DMS79 treated with DMSO at 0.1 percent for 48 hours (cell line): ENCODE data around the gene PSPH.
"Not testable (repeated sequence)": the region's sequence is repeated elsewhere in the genome, so short reads cannot be mapped to it uniquely, and the experiment has no call there.

Source experiments
- DNase-seq: peaks from one replicate; lab custom pipeline; 2025; lab: John Stamatoyannopoulos, UW

Gene PSPH

GRCh38 chr7:56062382-56062781, 11.1 kb upstream of the PSPH start:
- DNase-seq: no peak

GRCh38 chr7:56053993-56054392, 2.7 kb upstream of the PSPH start:
- no peak for DNase-seq

GRCh38 chr7:56053379-56053778, 2.1 kb upstream of the PSPH start:
- no peak for DNase-seq

GRCh38 chr7:56051053-56051338, 248 bp downstream of the PSPH start:
- no peak for DNase-seq

- peak; percentile 36 for DNase-seq
Observed at GRCh38 chr7:56048763-56049162, 2.5 kb downstream of the PSPH start.

- no peak for DNase-seq
Observed at GRCh38 chr7:56048245-56048644, 3.0 kb downstream of the PSPH start.

- DNase-seq: not testable (repeated sequence)
Observed at GRCh38 chr7:56047446-56048116, 3.7 kb downstream of the PSPH start.

GRCh38 chr7:56046721-56047445, 4.4 kb downstream of the PSPH start:
- no peak for DNase-seq

GRCh38 chr7:56045758-56046157, 5.5 kb downstream of the PSPH start:
- DNase-seq: not testable (repeated sequence)

- no peak for DNase-seq
Observed at GRCh38 chr7:56040730-56041129, 10.5 kb downstream of the PSPH start.

- DNase-seq: peak; percentile 87
Observed at GRCh38 chr7:56033671-56034432, 17.4 kb downstream of the PSPH start.

- not testable (repeated sequence) for DNase-seq
Observed at GRCh38 chr7:56032578-56032977, 18.7 kb downstream of the PSPH start.

GRCh38 chr7:56031556-56031955, 19.7 kb downstream of the PSPH start:
- not testable (repeated sequence) for DNase-seq

- DNase-seq: no peak
Observed at GRCh38 chr7:56030340-56030739, 20.9 kb downstream of the PSPH start.

GRCh38 chr7:56028942-56029630, 22.2 kb downstream of the PSPH start:
- DNase-seq: no peak

- DNase-seq: peak; percentile 85
Observed at GRCh38 chr7:56026538-56026937, 24.7 kb downstream of the PSPH start.

- no peak for DNase-seq
Observed at GRCh38 chr7:56023500-56023899, 27.7 kb downstream of the PSPH start.

GRCh38 chr7:56019501-56019900, 31.7 kb downstream of the PSPH start:
- no peak for DNase-seq

GRCh38 chr7:56017015-56017414, 34.2 kb downstream of the PSPH start:
- not testable (repeated sequence) for DNase-seq

GRCh38 chr7:56009695-56010094, 41.5 kb downstream of the PSPH start:
- peak; percentile 84 for DNase-seq

- no peak for DNase-seq
Observed at GRCh38 chr7:56007891-56008290, 43.4 kb downstream of the PSPH start.

GRCh38 chr7:56007167-56007652, 44.0 kb downstream of the PSPH start:
- no peak for DNase-seq
